ENCODE measurements around the gene SCFD1. TPM values are rescaled to one million over a fixed set of nuclear protein-coding genes. Genes with fewer than 3 reads are reported as not detected.

SCFD1 gene
- total RNA-seq, 6 donors from 2014 or later, result 26.1 to 132 (median 66.2) TPM

DNA sequence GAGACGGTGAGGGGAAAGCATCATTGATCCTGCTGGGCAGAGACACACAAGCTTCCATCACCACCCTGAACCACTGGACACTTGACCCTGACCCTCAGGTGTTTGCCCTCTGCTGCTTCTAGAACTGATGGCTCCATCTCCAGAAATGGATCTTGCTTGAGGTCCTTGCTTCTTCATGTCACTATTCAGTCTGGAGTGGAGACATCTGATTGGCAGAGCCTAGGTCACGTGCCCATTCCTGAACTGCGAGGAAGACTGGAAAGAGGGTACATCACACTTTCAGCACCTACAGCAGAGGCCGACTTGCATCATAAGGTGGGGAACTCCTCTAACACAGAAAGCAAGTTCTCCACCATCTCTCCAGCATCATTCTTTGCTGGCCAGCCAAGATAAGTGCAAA lies 145.5 kb downstream of the SCFD1 start:
- Histone ChIP-seq H3K4me3 (no peak overlapping the region), H3K27ac (no peak overlapping the region), H3K9me3 (peaks cover 7 to 13% (median 10%) of the 10 kb centered on the region in 4 donors), H3K4me1 (no peaks in the 10 kb centered on the region), H3K27me3 (no peaks in the 10 kb centered on the region), H3K36me3 (no peaks in the 10 kb centered on the region)
- no peak for DNase-seq
- no peak for ATAC-seq (ENCODE audit: low FRiP score in 2 of 2)
- WGBS, 2 donors, result 93 to 96% methylated on average over 4 of the region's 4 CpGs
- TF ChIP-seq POLR2AphosphoS5 (IDR thresholded peaks at IDR 0.05) (no peak), EP300 (IDR thresholded peaks at IDR 0.05) (no peak), POLR2A (IDR thresholded peaks at IDR 0.05) (no peak)
- TF ChIP-seq, protein P1, sequence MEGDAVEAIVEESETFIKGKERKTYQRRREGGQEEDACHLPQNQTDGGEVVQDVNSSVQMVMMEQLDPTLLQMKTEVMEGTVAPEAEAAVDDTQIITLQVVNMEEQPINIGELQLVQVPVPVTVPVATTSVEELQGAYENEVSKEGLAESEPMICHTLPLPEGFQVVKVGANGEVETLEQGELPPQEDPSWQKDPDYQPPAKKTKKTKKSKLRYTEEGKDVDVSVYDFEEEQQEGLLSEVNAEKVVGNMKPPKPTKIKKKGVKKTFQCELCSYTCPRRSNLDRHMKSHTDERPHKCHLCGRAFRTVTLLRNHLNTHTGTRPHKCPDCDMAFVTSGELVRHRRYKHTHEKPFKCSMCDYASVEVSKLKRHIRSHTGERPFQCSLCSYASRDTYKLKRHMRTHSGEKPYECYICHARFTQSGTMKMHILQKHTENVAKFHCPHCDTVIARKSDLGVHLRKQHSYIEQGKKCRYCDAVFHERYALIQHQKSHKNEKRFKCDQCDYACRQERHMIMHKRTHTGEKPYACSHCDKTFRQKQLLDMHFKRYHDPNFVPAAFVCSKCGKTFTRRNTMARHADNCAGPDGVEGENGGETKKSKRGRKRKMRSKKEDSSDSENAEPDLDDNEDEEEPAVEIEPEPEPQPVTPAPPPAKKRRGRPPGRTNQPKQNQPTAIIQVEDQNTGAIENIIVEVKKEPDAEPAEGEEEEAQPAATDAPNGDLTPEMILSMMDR (IDR thresholded peaks at IDR 0.05), result no peak

DNA sequence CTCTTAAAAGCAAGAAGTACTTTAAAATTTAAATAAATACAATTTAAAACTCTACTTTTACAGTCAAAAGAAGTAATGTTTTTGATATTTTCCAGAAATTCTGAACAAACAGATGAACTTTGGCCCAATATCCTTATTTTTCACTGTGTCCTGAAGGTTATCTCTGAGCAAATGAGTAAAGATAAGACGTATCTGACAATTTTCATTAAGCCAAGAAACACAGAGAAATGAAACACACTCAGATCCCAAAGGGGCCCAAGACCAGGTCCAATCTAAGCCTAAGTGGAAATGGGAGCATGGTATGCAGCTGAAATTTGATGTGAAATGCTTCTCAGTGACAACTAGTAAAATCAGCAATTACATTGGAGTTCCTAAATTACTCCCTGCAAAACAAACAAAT lies 146.7 kb downstream of the SCFD1 start:
- H3K36me3 ChIP-seq, result no peaks in the 10 kb centered on the region
- H3K4me1 ChIP-seq, result no peaks in the 10 kb centered on the region
- no peak overlapping the region for H3K4me3 ChIP-seq
- no peak for ATAC-seq (ENCODE audit: low FRiP score in 2 of 2)
- no peak for DNase-seq
- H3K27ac ChIP-seq, result no peak overlapping the region
- TF ChIP-seq POLR2AphosphoS5 (IDR thresholded peaks at IDR 0.05) (no peak), POLR2A (IDR thresholded peaks at IDR 0.05) (no peak), EP300 (IDR thresholded peaks at IDR 0.05) (no peak)
- TF ChIP-seq, protein P1 (IDR thresholded peaks at IDR 0.05), result no peak
- H3K9me3 ChIP-seq, result peaks cover 0 to 3% (median 0%) of the 10 kb centered on the region in 4 donors
- H3K27me3 ChIP-seq, result no peaks in the 10 kb centered on the region
- 64 to 67% methylated on average over 1 of the region's 1 CpG for WGBS, 2 donors

DNA sequence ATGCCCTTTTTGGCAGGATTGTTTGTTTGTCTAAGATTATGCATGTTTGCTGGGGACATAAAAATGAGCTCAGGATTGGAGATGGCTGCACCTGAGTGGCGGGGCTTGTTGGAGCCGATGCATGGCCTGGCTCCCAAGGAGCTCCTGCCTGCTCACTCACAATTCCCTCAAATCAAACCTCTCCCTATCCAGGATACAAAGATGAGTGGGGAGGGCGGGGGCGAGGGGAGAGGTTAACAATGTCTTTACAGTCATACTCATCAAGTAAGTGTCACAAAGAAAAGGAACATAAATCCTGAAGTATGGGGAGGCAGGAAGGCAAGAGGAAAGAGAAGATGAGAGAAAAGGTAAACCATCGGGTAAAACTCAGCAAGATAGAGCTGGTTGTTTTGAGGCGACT lies 148.3 kb downstream of the SCFD1 start:
- ATAC-seq (ENCODE audit: low FRiP score in 2 of 2) (no peak), DNase-seq (no peak)
- no peak for TF ChIP-seq POLR2A (IDR thresholded peaks at IDR 0.05)
- TF ChIP-seq EP300 (IDR thresholded peaks at IDR 0.05), result no peak
- TF ChIP-seq, protein P1 (IDR thresholded peaks at IDR 0.05), result no peak
- no peak for TF ChIP-seq POLR2AphosphoS5 (IDR thresholded peaks at IDR 0.05)
- Histone ChIP-seq H3K4me1 (no peaks in the 10 kb centered on the region), H3K4me3 (no peak overlapping the region), H3K27ac (no peak overlapping the region), H3K36me3 (no peaks in the 10 kb centered on the region), H3K9me3 (no peaks in the 10 kb centered on the region), H3K27me3 (no peaks in the 10 kb centered on the region)
- 73 to 80% methylated on average over 6 of the region's 6 CpGs for WGBS, 2 donors

DNA sequence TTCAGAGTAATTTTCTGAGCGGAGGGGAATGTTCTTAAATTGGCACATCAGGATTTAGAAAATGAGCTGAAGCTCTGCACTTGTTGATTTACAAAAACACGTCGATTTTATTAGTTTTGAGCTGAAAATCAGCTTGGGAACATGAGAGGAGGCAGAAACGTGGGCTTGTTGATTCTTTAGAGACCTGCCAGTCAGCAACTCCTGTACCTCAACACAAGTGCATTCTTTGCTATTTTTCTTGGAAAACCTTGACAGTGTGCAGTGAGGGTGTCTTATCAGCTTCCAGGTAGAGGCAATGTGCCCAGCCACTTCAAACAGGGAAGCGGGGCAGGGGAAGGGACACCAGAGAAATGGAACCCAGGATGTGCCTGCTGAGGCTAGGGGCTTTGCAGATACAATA lies 149.5 kb downstream of the SCFD1 start:
- Histone ChIP-seq H3K36me3 (no peaks in the 10 kb centered on the region), H3K27me3 (no peaks in the 10 kb centered on the region), H3K27ac (no peak overlapping the region), H3K4me1 (no peaks in the 10 kb centered on the region), H3K9me3 (no peaks in the 10 kb centered on the region), H3K4me3 (no peak overlapping the region)
- TF ChIP-seq, protein P1 (IDR thresholded peaks at IDR 0.05), result no peak
- TF ChIP-seq EP300 (IDR thresholded peaks at IDR 0.05), result no peak
- no peak for TF ChIP-seq POLR2A (IDR thresholded peaks at IDR 0.05)
- no peak for TF ChIP-seq POLR2AphosphoS5 (IDR thresholded peaks at IDR 0.05)
- DNase-seq, result no peak
- ATAC-seq (ENCODE audit: low FRiP score in 2 of 2), result no peak
- 73 to 84% methylated on average over 5 of the region's 5 CpGs for WGBS, 2 donors

DNA sequence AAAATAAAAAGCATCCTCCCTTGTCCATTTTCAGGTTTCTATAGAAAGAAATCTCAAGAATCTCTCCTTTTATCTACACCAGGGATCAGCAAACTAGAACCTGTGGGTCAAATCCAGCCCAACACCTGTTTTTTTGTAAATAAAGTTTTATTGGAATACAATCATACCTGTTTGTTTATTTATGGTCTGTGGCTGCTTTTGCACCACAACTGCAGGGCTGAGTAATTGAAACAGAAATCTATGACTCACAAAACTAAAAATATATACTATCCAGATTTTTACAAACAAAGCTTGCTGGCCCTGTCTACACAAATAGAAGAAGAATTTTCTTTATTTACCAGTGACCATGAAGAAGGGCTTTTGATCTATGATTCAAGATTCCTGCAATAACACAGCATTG lies 157.1 kb downstream of the SCFD1 start:
- H3K36me3 ChIP-seq, result no peaks in the 10 kb centered on the region
- no peaks in the 10 kb centered on the region for H3K27me3 ChIP-seq
- H3K9me3 ChIP-seq, result no peaks in the 10 kb centered on the region
- ATAC-seq (ENCODE audit: low FRiP score in 2 of 2) (no peak), DNase-seq (no peak)
- no peak for TF ChIP-seq POLR2AphosphoS5 (IDR thresholded peaks at IDR 0.05)
- no peak for TF ChIP-seq EP300 (IDR thresholded peaks at IDR 0.05)
- no peak for TF ChIP-seq POLR2A (IDR thresholded peaks at IDR 0.05)
- TF ChIP-seq, protein P1 (IDR thresholded peaks at IDR 0.05), result no peak
- no peak overlapping the region for H3K4me3 ChIP-seq
- H3K4me1 ChIP-seq, result no peaks in the 10 kb centered on the region
- H3K27ac ChIP-seq, result no peak overlapping the region

Measured in upper lobe of left lung (tissue), 6 donors.